PFSK-1 (cell line): Measurements from ENCODE around the gene MYL3.

ENCODE experiments used
- FOXP2 ChIP-seq: optimal IDR thresholded peaks from 2 replicates; pipeline ENCODE3; 2011; ENCODE audit warnings: borderline replicate concordance, control low read depth, inconsistent platforms; ENCODE audit not compliant: insufficient read depth; ENCODE audit errors: extremely low read length, extremely low read depth
- POLR2AphosphoS5 ChIP-seq: IDR thresholded peaks from 2 replicates; pipeline ENCODE4 v1.6.1; 2012; ENCODE audit warnings: low read depth, mild to moderate bottlenecking, control low read depth, low read length, moderate library complexity
- SIN3A ChIP-seq: IDR thresholded peaks from 2 replicates; pipeline ENCODE4 v1.6.1; 2012; ENCODE audit warnings: mild to moderate bottlenecking, low read length, moderate library complexity, borderline replicate concordance; ENCODE audit not compliant: insufficient read depth
- TAF1 ChIP-seq: IDR thresholded peaks from 2 replicates; pipeline ENCODE4 v1.6.1; 2012; ENCODE audit warnings: low read length, control low read depth, borderline replicate concordance; ENCODE audit not compliant: insufficient read depth
- TF ChIP-seq, protein P1 (sequence below), 2 experiments: IDR thresholded peaks; 2 replicates each; pipeline versions ENCODE4 v1.6.1 to v1.8.0; 2011 to 2012; ENCODE audit warnings: low read depth in 2 of 2, low read length in 2 of 2, control low read depth in 1 of 2, inconsistent platforms in 1 of 2, mild to moderate bottlenecking in 1 of 2, moderate library complexity in 1 of 2; ENCODE audit not compliant: insufficient read depth in 1 of 2

Gene MYL3

DNA sequence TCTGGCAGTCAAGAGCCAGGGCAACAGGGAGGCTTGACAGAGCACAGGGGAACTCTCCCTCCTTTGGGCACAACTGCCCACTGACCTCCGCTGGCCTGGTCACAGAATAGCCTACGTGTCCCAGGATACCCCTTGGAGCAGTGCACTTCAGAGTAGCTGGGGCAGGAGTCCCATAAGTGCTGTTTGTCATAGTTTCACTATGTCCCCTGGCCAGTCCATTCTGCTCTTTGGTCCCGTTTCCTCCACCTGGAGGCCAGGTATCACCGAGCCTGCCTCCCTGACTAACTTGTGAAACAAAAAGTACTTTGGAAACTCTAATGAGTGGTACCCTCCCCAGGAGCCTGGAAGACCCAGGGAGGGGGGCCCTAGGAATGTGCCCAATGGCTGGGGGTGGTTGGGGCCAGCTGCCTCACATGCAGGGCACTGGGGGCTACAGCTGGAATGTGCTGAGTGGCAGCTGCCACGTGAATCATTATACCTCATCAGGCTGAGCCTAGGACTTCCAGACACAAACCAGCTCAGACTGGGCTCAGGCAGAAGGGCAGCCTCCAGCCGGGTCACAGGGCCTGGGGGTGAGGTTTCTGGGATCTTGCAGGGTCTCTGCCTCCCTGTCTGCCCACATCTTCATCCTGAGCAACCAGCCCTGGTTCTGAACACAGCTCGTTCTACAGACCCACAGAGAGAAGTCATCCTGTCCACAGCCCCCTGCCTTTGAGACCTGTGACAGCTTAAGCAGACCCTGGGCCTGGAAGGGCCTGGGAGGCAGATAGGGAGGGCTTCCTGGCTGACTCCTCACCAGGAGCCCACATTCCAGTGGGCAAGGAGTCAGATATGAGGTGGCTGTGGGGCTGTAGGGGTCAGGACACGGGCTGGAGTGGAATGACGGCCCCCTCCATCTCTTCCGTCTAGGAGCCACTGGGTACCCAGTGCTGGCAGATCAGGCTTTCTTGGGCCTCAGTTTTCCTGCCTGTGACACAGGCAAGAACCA, 13.4 kb upstream of the MYL3 start:
- TF ChIP-seq POLR2AphosphoS5 (no peak), FOXP2 (no peak), TAF1 (no peak), SIN3A (no peak)
- TF ChIP-seq, protein P1, sequence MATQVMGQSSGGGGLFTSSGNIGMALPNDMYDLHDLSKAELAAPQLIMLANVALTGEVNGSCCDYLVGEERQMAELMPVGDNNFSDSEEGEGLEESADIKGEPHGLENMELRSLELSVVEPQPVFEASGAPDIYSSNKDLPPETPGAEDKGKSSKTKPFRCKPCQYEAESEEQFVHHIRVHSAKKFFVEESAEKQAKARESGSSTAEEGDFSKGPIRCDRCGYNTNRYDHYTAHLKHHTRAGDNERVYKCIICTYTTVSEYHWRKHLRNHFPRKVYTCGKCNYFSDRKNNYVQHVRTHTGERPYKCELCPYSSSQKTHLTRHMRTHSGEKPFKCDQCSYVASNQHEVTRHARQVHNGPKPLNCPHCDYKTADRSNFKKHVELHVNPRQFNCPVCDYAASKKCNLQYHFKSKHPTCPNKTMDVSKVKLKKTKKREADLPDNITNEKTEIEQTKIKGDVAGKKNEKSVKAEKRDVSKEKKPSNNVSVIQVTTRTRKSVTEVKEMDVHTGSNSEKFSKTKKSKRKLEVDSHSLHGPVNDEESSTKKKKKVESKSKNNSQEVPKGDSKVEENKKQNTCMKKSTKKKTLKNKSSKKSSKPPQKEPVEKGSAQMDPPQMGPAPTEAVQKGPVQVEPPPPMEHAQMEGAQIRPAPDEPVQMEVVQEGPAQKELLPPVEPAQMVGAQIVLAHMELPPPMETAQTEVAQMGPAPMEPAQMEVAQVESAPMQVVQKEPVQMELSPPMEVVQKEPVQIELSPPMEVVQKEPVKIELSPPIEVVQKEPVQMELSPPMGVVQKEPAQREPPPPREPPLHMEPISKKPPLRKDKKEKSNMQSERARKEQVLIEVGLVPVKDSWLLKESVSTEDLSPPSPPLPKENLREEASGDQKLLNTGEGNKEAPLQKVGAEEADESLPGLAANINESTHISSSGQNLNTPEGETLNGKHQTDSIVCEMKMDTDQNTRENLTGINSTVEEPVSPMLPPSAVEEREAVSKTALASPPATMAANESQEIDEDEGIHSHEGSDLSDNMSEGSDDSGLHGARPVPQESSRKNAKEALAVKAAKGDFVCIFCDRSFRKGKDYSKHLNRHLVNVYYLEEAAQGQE (IDR thresholded peaks at IDR 0.05; ENCODE audit: insufficient read depth in 1 of 2, low read depth in 2 of 2, low read length in 2 of 2) = no peak

DNA sequence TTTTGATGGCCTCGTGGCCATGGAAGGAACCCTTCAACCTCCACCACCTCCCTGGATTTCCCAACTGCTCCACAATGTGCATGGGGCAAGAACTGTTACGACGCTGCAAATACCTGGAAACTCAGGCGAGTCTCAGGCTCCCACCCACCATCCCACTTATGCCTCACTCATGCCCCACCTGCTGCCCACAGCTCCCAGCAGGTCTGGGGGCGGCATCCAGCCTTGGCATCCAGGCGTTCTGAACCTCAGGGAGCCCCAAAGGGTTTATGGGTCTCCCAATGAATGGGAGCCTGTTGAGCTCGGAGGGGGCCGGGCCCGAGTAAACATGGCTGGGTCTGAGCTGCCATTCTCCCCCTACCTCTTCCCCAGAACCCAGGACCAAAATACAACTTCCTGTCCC, 12.3 kb upstream of the MYL3 start:
- TF ChIP-seq, protein P1 (IDR thresholded peaks at IDR 0.05; ENCODE audit: insufficient read depth in 1 of 2, low read depth in 2 of 2, low read length in 2 of 2) = no peak
- TF ChIP-seq POLR2AphosphoS5 = no peak
- TF ChIP-seq FOXP2 = no peak
- no peak for TF ChIP-seq TAF1
- TF ChIP-seq SIN3A = no peak

DNA sequence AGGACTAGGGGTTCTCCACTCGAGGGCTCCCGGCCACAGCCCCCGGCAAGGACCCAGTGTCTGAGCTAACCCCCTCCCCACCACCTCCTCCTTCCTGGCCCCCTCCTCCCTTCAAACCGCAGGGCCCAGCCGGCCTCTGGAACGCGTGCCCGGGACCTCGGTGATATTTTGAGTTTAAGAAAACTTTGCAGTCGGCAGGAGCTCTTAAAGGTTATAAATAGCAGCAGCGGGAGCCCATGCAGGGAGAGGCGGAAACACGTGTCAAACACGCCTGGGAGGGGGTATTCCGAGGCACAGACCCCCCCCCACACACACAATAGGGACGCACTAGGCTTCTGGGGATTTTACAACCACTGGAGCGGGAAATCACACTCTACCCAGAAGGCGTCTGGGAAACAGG, 11.2 kb upstream of the MYL3 start:
- no peak for TF ChIP-seq SIN3A
- TF ChIP-seq TAF1 = no peak

DNA sequence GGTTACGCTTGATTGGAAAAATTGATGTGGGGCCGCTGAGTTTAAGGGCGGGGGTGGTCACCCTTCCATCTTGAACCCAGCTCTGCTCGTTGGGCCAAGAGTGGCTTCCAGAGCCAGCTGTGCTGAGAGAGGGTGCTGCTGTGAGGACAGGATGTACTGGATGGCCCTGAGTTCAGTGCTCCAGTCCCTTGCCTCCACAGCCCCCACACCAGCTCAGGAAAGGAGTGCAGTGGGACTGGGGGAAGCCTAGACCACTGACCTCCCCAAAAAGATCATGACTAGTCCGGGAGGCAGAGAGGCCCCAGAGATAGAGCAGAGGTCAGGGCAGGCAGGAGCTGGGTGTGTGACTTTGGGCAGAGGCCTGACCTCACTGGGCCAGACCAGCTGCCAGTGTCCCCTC, 10.3 kb upstream of the MYL3 start:
- TF ChIP-seq, protein P1 (IDR thresholded peaks at IDR 0.05; ENCODE audit: insufficient read depth in 1 of 2, low read depth in 2 of 2, low read length in 2 of 2) = no peak
- no peak for TF ChIP-seq SIN3A
- TF ChIP-seq FOXP2 = no peak
- TF ChIP-seq POLR2AphosphoS5 = no peak
- no peak for TF ChIP-seq TAF1

DNA sequence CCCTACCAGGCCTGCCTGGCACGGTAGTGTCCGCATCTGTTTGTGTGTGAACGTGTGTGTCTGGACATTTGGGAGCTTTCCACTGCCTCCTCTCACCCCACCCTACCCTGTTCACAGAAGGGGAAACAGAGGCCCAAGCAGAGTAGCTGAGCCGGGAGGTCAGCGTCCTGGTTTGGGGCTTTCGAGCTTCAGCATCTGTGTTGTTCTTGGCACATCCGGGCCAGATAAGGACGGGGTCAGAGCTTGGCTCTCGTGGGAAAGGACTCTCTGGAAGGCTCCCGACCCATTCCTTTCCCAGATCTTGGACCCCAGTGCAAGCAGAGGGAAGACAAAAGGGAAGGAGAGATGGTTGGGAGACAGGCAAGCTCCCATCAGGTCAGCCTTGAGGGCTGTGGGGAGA, 8.0 kb upstream of the MYL3 start:
- TF ChIP-seq POLR2AphosphoS5 (no peak), SIN3A (no peak), FOXP2 (no peak), TAF1 (no peak)
- TF ChIP-seq, protein P1 (IDR thresholded peaks at IDR 0.05; ENCODE audit: insufficient read depth in 1 of 2, low read depth in 2 of 2, low read length in 2 of 2) = no peak
